ENCODE measurements around the gene MORN1. TPM values are rescaled to one million over a fixed set of nuclear protein-coding genes. Genes with fewer than 3 reads are reported as not detected.

The MORN1 gene
- polyA plus RNA-seq, 1 donor from 2014 or later = 10.9 TPM

DNA sequence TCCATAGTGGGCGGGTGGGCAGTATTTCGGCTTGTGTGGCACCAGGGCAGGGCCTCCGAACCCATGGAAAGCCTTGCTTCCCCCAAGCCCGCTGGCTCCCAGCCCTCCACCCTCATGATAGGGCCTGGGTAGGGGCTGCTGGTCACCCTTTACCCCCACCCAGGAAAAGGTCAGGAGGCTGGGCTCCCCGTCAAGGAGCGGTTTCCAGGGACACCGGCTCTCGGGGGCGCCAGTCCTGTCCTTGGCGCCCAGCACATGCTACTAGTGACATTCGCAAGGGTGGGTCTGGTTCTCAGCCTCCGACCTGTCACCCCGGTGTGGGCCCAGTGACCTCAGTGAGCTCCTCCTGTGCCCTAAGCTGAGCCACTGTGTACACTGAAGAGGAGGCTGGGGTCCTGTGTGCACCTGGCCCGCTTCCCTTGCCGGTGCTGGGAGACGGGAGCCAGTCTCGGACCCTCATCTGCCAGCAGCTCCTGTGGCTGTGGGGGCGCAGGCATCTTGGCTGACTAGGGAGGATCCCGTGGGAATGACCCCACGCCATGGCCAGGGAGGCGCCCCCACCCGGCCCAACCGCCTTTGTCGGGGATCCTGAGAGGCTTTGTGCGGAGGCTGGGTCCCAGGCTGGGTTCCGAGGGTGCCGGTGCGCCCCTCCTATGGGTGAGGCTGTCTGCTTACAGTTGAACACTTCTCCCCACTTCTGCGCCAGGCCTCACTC, 108.6 kb downstream of the MORN1 start:
- TF ChIP-seq EP300 (conservative IDR thresholded peaks at IDR 0.05; ENCODE audit: poor library complexity, severe bottlenecking) (no peak), SMC3 (conservative IDR thresholded peaks at IDR 0.05; ENCODE audit: poor library complexity) (no peak), RAD21 (conservative IDR thresholded peaks at IDR 0.05) (no peak), TAF1 (IDR thresholded peaks at IDR 0.05; ENCODE audit: low read depth) (no peak), POLR2AphosphoS5 (IDR thresholded peaks at IDR 0.05) (no peak), EZH2 (IDR thresholded peaks at IDR 0.05; ENCODE audit: borderline replicate concordance, insufficient read depth, low read length, poor library complexity, severe bottlenecking) (no peak), MXI1 (conservative IDR thresholded peaks at IDR 0.05; ENCODE audit: poor library complexity, severe bottlenecking) (no peak)
- TF ChIP-seq, protein P1, sequence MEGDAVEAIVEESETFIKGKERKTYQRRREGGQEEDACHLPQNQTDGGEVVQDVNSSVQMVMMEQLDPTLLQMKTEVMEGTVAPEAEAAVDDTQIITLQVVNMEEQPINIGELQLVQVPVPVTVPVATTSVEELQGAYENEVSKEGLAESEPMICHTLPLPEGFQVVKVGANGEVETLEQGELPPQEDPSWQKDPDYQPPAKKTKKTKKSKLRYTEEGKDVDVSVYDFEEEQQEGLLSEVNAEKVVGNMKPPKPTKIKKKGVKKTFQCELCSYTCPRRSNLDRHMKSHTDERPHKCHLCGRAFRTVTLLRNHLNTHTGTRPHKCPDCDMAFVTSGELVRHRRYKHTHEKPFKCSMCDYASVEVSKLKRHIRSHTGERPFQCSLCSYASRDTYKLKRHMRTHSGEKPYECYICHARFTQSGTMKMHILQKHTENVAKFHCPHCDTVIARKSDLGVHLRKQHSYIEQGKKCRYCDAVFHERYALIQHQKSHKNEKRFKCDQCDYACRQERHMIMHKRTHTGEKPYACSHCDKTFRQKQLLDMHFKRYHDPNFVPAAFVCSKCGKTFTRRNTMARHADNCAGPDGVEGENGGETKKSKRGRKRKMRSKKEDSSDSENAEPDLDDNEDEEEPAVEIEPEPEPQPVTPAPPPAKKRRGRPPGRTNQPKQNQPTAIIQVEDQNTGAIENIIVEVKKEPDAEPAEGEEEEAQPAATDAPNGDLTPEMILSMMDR (IDR thresholded peaks at IDR 0.05; ENCODE audit: poor library complexity, severe bottlenecking) = no peak
- TF ChIP-seq, protein P2, sequence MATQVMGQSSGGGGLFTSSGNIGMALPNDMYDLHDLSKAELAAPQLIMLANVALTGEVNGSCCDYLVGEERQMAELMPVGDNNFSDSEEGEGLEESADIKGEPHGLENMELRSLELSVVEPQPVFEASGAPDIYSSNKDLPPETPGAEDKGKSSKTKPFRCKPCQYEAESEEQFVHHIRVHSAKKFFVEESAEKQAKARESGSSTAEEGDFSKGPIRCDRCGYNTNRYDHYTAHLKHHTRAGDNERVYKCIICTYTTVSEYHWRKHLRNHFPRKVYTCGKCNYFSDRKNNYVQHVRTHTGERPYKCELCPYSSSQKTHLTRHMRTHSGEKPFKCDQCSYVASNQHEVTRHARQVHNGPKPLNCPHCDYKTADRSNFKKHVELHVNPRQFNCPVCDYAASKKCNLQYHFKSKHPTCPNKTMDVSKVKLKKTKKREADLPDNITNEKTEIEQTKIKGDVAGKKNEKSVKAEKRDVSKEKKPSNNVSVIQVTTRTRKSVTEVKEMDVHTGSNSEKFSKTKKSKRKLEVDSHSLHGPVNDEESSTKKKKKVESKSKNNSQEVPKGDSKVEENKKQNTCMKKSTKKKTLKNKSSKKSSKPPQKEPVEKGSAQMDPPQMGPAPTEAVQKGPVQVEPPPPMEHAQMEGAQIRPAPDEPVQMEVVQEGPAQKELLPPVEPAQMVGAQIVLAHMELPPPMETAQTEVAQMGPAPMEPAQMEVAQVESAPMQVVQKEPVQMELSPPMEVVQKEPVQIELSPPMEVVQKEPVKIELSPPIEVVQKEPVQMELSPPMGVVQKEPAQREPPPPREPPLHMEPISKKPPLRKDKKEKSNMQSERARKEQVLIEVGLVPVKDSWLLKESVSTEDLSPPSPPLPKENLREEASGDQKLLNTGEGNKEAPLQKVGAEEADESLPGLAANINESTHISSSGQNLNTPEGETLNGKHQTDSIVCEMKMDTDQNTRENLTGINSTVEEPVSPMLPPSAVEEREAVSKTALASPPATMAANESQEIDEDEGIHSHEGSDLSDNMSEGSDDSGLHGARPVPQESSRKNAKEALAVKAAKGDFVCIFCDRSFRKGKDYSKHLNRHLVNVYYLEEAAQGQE (IDR thresholded peaks at IDR 0.05; ENCODE audit: borderline replicate concordance) = no peak
- no peaks in the 10 kb centered on the region for H4K20me1 ChIP-seq (ENCODE audit: insufficient read depth)
- no peaks in the 10 kb centered on the region for H3K9me3 ChIP-seq (ENCODE audit: low read length)
- no peak overlapping the region for H3K4me3 ChIP-seq (ENCODE audit: low read length)
- H3K9ac ChIP-seq (ENCODE audit: low read length) = no peak overlapping the region
- no peaks in the 10 kb centered on the region for H3K36me3 ChIP-seq (ENCODE audit: insufficient read depth, low read length)
- no peak overlapping the region for H3K27ac ChIP-seq (ENCODE audit: low read length)
- H3K9me2 ChIP-seq (ENCODE audit: insufficient read depth, low read length) = no peaks in the 10 kb centered on the region
- H3K27me3 ChIP-seq (ENCODE audit: insufficient read depth, low read depth, low read length) = no peaks in the 10 kb centered on the region
- H3K79me2 ChIP-seq (replicated peaks; ENCODE audit: insufficient read depth, low read length) = peaks cover 32% of the 10 kb centered on the region
- H3K4me2 ChIP-seq (ENCODE audit: low read length) = no peak overlapping the region
- H2AFZ ChIP-seq (ENCODE audit: low read depth, low read length) = no peak overlapping the region
- no peaks in the 10 kb centered on the region for H3F3A ChIP-seq (ENCODE audit: insufficient read depth, low read length, poor library complexity, severe bottlenecking)

DNA sequence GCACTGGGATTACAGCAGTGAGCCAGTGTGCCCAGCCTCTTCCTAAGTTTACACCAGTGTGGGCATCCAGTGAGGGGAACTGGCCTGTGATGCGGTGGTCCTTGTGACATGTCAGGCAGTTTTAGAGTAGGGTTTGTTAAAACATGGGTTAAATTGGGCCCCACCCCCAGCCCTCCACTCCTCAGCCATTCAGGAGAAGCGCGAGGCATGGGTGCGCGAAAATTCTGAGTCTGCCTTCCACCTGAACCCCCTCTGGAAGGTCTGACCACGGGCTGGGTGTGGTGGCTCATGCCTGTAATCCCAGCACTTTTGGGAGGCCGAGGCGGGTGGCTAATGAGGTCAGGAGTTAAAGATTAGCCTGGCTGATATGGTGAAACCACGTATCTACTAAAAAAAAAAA, 111.5 kb downstream of the MORN1 start:
- H3K36me3 ChIP-seq (ENCODE audit: insufficient read depth, low read length) = no peaks in the 10 kb centered on the region

More for the DNA sequence above, 111.5 kb downstream of the MORN1 start:
- H3K9me3 ChIP-seq (ENCODE audit: low read length) = no peaks in the 10 kb centered on the region
- no peak overlapping the region for H3K4me3 ChIP-seq (ENCODE audit: low read length)
- no peak overlapping the region for H3K4me2 ChIP-seq (ENCODE audit: low read length)
- peaks cover 46% of the 10 kb centered on the region for H3K79me2 ChIP-seq (replicated peaks; ENCODE audit: insufficient read depth, low read length)
- no peaks in the 10 kb centered on the region for H3K27me3 ChIP-seq (ENCODE audit: insufficient read depth, low read depth, low read length)
- no peak overlapping the region for H2AFZ ChIP-seq (ENCODE audit: low read depth, low read length)
- no peak overlapping the region for H3K9ac ChIP-seq (ENCODE audit: low read length)
- no peaks in the 10 kb centered on the region for H4K20me1 ChIP-seq (ENCODE audit: insufficient read depth)
- H3K27ac ChIP-seq (ENCODE audit: low read length) = no peak overlapping the region
- no peaks in the 10 kb centered on the region for H3K9me2 ChIP-seq (ENCODE audit: insufficient read depth, low read length)
- no peaks in the 10 kb centered on the region for H3F3A ChIP-seq (ENCODE audit: insufficient read depth, low read length, poor library complexity, severe bottlenecking)
- TF ChIP-seq, protein P1 (IDR thresholded peaks at IDR 0.05; ENCODE audit: poor library complexity, severe bottlenecking) = no peak
- TF ChIP-seq POLR2AphosphoS5 (IDR thresholded peaks at IDR 0.05) (no peak), RAD21 (conservative IDR thresholded peaks at IDR 0.05) (no peak), SMC3 (conservative IDR thresholded peaks at IDR 0.05; ENCODE audit: poor library complexity) (no peak), EZH2 (IDR thresholded peaks at IDR 0.05; ENCODE audit: borderline replicate concordance, insufficient read depth, low read length, poor library complexity, severe bottlenecking) (no peak), EP300 (conservative IDR thresholded peaks at IDR 0.05; ENCODE audit: poor library complexity, severe bottlenecking) (no peak), TAF1 (IDR thresholded peaks at IDR 0.05; ENCODE audit: low read depth) (no peak), MXI1 (conservative IDR thresholded peaks at IDR 0.05; ENCODE audit: poor library complexity, severe bottlenecking) (no peak)
- TF ChIP-seq, protein P2 (IDR thresholded peaks at IDR 0.05; ENCODE audit: borderline replicate concordance) = no peak

Data from neural cell (in vitro differentiated cells).